Right renal cortex interstitium (tissue), 3 donors: ENCODE results near the gene ZNF740. TPM values are rescaled to one million over a fixed set of nuclear protein-coding genes. Genes with fewer than 3 reads are reported as not detected.

ENCODE experiments used
- DNase-seq, 3 donors: peaks; one replicate each; pipeline ENCODE4 v3.0.0-alpha.2; 2013; ENCODE audit warnings: low read depth in 3 of 3, low spot score in 2 of 3
- polyA plus RNA-seq, 3 donors: library from polyadenylated mRNA; unstranded; fragments of 120-200 nt; gene quantifications; one replicate each; pipeline ENCODE4 v1.2.1, GENCODE V29; 2013; ENCODE audit not compliant: insufficient read length in 3 of 3

ZNF740 gene
- polyA plus RNA-seq, 3 donors, result 75.1 to 81.8 (median 78.8) TPM

GRCh38 chr12:53241623-53242412, 61.3 kb downstream of the ZNF740 start:
- DNase-seq, result no peak

- no peak for DNase-seq
Measured at GRCh38 chr12:53244337-53244736, 63.8 kb downstream of the ZNF740 start.

Other genes starting within 250 kb of the ZNF740 start
- gene KRT18, start 231.6 kb upstream of the ZNF740 start, polyA plus RNA-seq, result 100 to 1,000 TPM; 155 to 179 (median 172) TPM
- gene EIF4B, start 174.3 kb upstream of the ZNF740 start, polyA plus RNA-seq, result 100 to 1,000 TPM; 526 to 581 (median 533) TPM
- 10 to 100 TPM; 66.1 to 78.2 (median 76.8) TPM for gene TNS2, start 130.7 kb upstream of the ZNF740 start, polyA plus RNA-seq
- gene SPRYD3, start 101.3 kb upstream of the ZNF740 start, polyA plus RNA-seq, result 10 to 100 TPM; 17.1 to 19.2 (median 18.0) TPM
- 10 to 100 TPM; 12.2 to 12.8 (median 12.4) TPM for gene IGFBP6, start 83.1 kb upstream of the ZNF740 start, polyA plus RNA-seq
- gene SOAT2, start 77.2 kb upstream of the ZNF740 start, polyA plus RNA-seq, result 1 to 10 TPM; 1.2 to 1.6 (median 1.4) TPM
- 10 to 100 TPM; 28.9 to 34.0 (median 31.1) TPM for gene CSAD, start 203 bp downstream of the ZNF740 start, polyA plus RNA-seq
- gene ITGB7, start 26.5 kb downstream of the ZNF740 start, polyA plus RNA-seq, result 1 to 10 TPM in 1 of 3 donors, under 1 TPM in 2; 0.88 to 1.3 (median 0.96) TPM
- 10 to 100 TPM; 28.1 to 33.5 (median 32.3) TPM for gene RARG, start 51.5 kb downstream of the ZNF740 start, polyA plus RNA-seq
- gene ESPL1, start 87.6 kb downstream of the ZNF740 start, polyA plus RNA-seq, result 1 to 10 TPM; 8.0 to 9.4 (median 9.4) TPM
- 100 to 1,000 TPM; 817 to 897 (median 885) TPM for gene PFDN5, start 114.8 kb downstream of the ZNF740 start, polyA plus RNA-seq
- gene MYG1, start 119.0 kb downstream of the ZNF740 start, polyA plus RNA-seq, result 10 to 100 TPM; 47.2 to 53.6 (median 48.8) TPM
- gene AAAS, start 140.9 kb downstream of the ZNF740 start, polyA plus RNA-seq, result 10 to 100 TPM; 69.0 to 85.4 (median 72.3) TPM
- gene SP7, start 155.6 kb downstream of the ZNF740 start, polyA plus RNA-seq, result under 1 TPM; 0.10 to 0.32 (median 0.16) TPM
- 10 to 100 TPM; 76.7 to 81.0 (median 77.6) TPM for gene SP1, start 199.5 kb downstream of the ZNF740 start, polyA plus RNA-seq
- under 1 TPM; 0.13 to 0.39 (median 0.22) TPM for gene AMHR2, start 243.1 kb downstream of the ZNF740 start, polyA plus RNA-seq